A549 (cell line): ENCODE data around the gene ANKRD63.

Source experiments
- BHLHE40 ChIP-seq: IDR thresholded peaks from 2 replicates; pipeline ENCODE4 v1.6.1; 2012; ENCODE audit warnings: low read depth, low read length, inconsistent platforms
- MAFK ChIP-seq: fragments of 450-650 bp; IDR thresholded peaks from 2 replicates; pipeline ENCODE4 v1.6.1; 2014; ENCODE audit not compliant: partially characterized antibody
- POLR2A ChIP-seq: IDR thresholded peaks from 2 replicates; pipeline ENCODE4 v1.6.1; 2012; ENCODE audit warnings: mild to moderate bottlenecking, low read length
- TF ChIP-seq, protein P1 (sequence below): fragments of >200 bp; sonication (Bioruptor Twin); formaldehyde crosslinking; IDR thresholded peaks from 3 replicates; pipeline ENCODE4 v1.5.1; 2016
- TF ChIP-seq, protein P2 (sequence below): IDR thresholded peaks from 2 replicates; pipeline ENCODE4 v1.6.1; 2012

DNA sequence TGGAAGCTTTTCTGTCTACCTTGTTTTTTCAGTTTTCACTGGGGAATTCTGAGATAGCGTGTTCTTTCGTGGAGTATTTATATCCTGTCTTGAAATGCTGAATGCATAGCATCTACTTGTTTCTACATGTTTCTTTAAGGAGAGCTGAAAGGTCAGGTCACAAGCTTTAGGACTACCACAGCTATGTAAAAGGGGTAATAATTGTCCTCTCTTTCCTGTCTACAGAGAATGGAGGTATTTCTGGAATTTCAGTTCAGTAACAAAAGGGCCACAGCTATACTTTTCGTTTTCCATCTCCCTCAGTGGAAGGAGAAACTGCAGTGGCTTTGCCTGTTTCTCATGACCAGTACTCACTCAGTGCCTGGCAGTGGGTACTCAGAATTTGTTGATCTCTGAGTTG, 45.3 kb upstream of the ANKRD63 start:
- no peak for TF ChIP-seq BHLHE40
- no peak for TF ChIP-seq POLR2A
- TF ChIP-seq, protein P1, sequence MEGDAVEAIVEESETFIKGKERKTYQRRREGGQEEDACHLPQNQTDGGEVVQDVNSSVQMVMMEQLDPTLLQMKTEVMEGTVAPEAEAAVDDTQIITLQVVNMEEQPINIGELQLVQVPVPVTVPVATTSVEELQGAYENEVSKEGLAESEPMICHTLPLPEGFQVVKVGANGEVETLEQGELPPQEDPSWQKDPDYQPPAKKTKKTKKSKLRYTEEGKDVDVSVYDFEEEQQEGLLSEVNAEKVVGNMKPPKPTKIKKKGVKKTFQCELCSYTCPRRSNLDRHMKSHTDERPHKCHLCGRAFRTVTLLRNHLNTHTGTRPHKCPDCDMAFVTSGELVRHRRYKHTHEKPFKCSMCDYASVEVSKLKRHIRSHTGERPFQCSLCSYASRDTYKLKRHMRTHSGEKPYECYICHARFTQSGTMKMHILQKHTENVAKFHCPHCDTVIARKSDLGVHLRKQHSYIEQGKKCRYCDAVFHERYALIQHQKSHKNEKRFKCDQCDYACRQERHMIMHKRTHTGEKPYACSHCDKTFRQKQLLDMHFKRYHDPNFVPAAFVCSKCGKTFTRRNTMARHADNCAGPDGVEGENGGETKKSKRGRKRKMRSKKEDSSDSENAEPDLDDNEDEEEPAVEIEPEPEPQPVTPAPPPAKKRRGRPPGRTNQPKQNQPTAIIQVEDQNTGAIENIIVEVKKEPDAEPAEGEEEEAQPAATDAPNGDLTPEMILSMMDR, result no peak
- TF ChIP-seq MAFK, result no peak
- TF ChIP-seq, protein P2, sequence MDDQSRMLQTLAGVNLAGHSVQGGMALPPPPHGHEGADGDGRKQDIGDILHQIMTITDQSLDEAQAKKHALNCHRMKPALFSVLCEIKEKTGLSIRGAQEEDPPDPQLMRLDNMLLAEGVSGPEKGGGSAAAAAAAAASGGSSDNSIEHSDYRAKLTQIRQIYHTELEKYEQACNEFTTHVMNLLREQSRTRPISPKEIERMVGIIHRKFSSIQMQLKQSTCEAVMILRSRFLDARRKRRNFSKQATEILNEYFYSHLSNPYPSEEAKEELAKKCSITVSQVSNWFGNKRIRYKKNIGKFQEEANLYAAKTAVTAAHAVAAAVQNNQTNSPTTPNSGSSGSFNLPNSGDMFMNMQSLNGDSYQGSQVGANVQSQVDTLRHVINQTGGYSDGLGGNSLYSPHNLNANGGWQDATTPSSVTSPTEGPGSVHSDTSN, result no peak
